Lower leg skin (tissue), 4 donors: ENCODE data around the gene OR6B3. TPM values are rescaled to one million over a fixed set of nuclear protein-coding genes. Genes with fewer than 3 reads are reported as not detected.

ENCODE experiments used
- DNase-seq, 2 donors: peaks; one replicate each; pipeline ENCODE4 v3.0.0-alpha.2; 2019; ENCODE audit warnings: low spot score in 2 of 2
- H3K4me3 ChIP-seq: fragments of 200-600 bp; sonication (generic); 2 replicates; pipeline ENCODE4 v1.5.1; 2017; ENCODE audit warnings: mild to moderate bottlenecking, low read depth; ENCODE audit not compliant: poor library complexity, severe bottlenecking
- CTCF ChIP-seq, 3 donors: fragments of 450-650 bp; IDR thresholded peaks; one replicate each; pipeline ENCODE4 v1.5.1; 2016; ENCODE audit warnings: antibody characterized with exemption in 3 of 3, mild to moderate bottlenecking in 3 of 3, moderate library complexity in 2 of 3
- POLR2A ChIP-seq, 2 donors: fragments of 450-650 bp; IDR thresholded peaks; one replicate each; pipeline ENCODE4 v1.6.1; 2016 to 2017; ENCODE audit warnings: antibody characterized with exemption in 2 of 2, mild to moderate bottlenecking in 1 of 2, moderate library complexity in 1 of 2
- WGBS, 2 donors: methylation state at CpG; one replicate each; pipeline ENCODE4 v1.1.5; 2018; 5-methylcytosine and 5-hydroxymethylcytosine counted together
- intact Hi-C: fragments of 100-400 bp; cut with DNase I; formaldehyde crosslinking; loops from one replicate; pipeline ENCODE4 v1.15.0; 2023; ENCODE audit warnings: low total_unique reads
- total RNA-seq, 4 donors: library from RNA; depleted of rRNA; stranded (reverse); fragments of >200 nt; gene quantifications; one replicate each; pipeline ENCODE4 v1.1.0, GENCODE V29; 2016

The OR6B3 gene
- total RNA-seq, 4 donors from 2014 or later, result 0.44 TPM; not detected in 3

DNA sequence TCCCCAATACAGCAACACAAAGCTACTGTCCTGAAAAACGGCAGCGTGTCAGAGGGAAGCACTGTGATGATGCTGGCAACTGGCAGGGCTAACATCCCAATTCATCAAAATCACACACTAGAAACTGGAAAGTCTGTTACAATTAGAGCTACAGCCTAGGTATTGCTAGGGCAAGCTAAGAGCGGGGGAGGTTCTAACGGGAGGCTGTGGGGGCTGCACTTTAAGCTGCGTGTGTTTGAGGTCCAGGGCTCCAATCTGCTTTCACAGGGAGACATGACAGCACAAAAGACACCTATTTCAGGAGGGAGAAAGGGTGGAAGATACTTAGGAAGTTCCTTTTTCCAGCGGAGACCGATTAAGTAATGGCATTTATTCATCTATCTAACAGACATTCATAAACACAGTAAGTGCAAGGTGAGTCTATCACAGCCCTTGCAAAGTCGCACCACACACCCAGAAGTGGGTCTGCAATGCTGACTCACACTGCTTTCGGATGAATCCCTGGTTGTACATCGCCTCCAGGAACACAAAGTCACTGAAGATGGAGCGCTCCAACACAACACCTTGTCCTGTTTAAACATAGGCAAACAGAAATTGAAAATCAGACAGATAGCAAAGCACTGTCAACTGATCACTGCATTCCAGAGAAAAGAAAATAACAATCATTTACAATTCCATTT is 35.1 kb downstream of the OR6B3 start:
- no peak for DNase-seq
- intact Hi-C loops, result no loop called here
- 94% methylated on average over 11 of the region's 11 CpGs for WGBS, 2 donors
- TF ChIP-seq POLR2A (IDR thresholded peaks at IDR 0.05), result no peak
- TF ChIP-seq CTCF (IDR thresholded peaks at IDR 0.05), result no peak
- H3K4me3 ChIP-seq, result no peak overlapping the region

- TF ChIP-seq CTCF (IDR thresholded peaks at IDR 0.05), result no peak
- no peak for TF ChIP-seq POLR2A (IDR thresholded peaks at IDR 0.05)
- WGBS, 2 donors, result 95 to 96% methylated on average over 9 of the region's 9 CpGs
- no peak overlapping the region for H3K4me3 ChIP-seq
- no peak for DNase-seq
- intact Hi-C loops, result no loop called here
Observed at GRCh38 chr2:240014327-240014726, 39.0 kb downstream of the OR6B3 start.

DNA sequence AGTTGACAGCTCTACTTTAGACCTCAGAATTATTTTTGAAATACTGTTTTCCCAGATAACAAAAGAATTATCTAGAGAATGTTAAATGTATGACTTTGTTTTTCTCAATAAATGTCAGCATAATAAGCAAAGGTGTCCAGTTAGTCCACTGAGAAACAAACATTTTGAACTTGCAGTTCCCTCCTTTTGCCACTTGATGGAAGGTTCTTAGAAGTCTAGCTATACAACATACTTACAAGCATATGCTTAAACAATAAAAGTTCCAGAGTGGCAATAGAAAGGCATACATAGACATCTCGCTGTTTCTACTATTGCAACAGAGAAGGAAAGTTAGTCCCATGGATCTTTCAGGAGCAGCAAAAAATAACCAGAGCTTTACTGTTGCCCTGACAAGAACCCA is 40.0 kb downstream of the OR6B3 start:
- TF ChIP-seq CTCF (IDR thresholded peaks at IDR 0.05) (no peak), POLR2A (IDR thresholded peaks at IDR 0.05) (no peak)
- DNase-seq, result no peak
- intact Hi-C loops, result no loop called here
- no peak overlapping the region for H3K4me3 ChIP-seq
- WGBS, 2 donors, result 100% methylated on average over 1 of the region's 1 CpG

GRCh38 chr2:240002983-240003382 is 50.3 kb downstream of the OR6B3 start:
- TF ChIP-seq POLR2A (IDR thresholded peaks at IDR 0.05) (no peak), CTCF (IDR thresholded peaks at IDR 0.05) (no peak)
- no peak for DNase-seq
- intact Hi-C loops, result no loop called here
- no peak overlapping the region for H3K4me3 ChIP-seq
- 85 to 86% methylated on average over 7 of the region's 7 CpGs for WGBS, 2 donors

GRCh38 chr2:240000671-240001070 is 52.6 kb downstream of the OR6B3 start:
- 88 to 89% methylated on average over 11 of the region's 11 CpGs for WGBS, 2 donors
- TF ChIP-seq CTCF (IDR thresholded peaks at IDR 0.05) (no peak), POLR2A (IDR thresholded peaks at IDR 0.05) (no peak)
- no peak overlapping the region for H3K4me3 ChIP-seq
- intact Hi-C loops, result no loop called here
- no peak for DNase-seq
